ENCODE data around the gene SRP68. TPM values are rescaled to one million over a fixed set of nuclear protein-coding genes. Genes with fewer than 3 reads are reported as not detected.

Gene SRP68
- total RNA-seq, 1 donor from 2014 or later: 48.4 TPM

GRCh38 chr17:76004750-76005262, 67.5 kb downstream of the SRP68 start:
- Mint-ChIP-seq H3K9me3 (ENCODE audit: unreplicated experiment) (peaks cover 8% of the 10 kb centered on the region), H3K27me3 (ENCODE audit: unreplicated experiment) (peaks cover 8% of the 10 kb centered on the region), H3K4me3 (ENCODE audit: unreplicated experiment) (no peak overlapping the region), H3K36me3 (ENCODE audit: unreplicated experiment) (peaks cover 7% of the 10 kb centered on the region), H3K4me1 (ENCODE audit: low read depth, unreplicated experiment) (peaks cover 2% of the 10 kb centered on the region), H3K27ac (ENCODE audit: unreplicated experiment) (no peak overlapping the region)
- no peak for DNase-seq
- TF ChIP-seq CTCF (IDR thresholded peaks at IDR 0.05; ENCODE audit: partially characterized antibody, unreplicated experiment): no peak

DNA sequence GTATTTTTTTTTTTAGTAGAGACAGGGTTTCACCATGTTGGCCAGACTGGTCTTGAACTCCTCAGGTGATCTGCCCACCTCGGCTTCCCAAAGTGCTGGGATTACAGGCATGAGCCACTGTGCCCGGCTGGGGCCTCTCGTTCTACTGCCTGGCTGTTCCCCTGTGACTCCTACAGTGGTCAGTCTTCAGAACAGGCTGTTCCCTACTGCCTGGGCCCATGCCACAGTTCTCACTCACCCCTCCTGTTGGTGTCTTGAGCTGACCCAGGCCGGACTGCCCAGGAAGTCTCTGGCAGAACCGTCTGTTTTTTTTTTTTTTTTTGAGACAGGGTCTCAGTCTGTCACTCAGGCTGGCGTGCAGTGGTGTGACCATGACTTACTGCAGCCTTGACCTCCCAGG, 68.4 kb downstream of the SRP68 start:
- Mint-ChIP-seq H3K27me3 (ENCODE audit: unreplicated experiment) (peaks cover 3% of the 10 kb centered on the region), H3K4me1 (ENCODE audit: low read depth, unreplicated experiment) (peaks cover 2% of the 10 kb centered on the region), H3K27ac (ENCODE audit: unreplicated experiment) (no peak overlapping the region)

GRCh38 chr17:76002100-76002499, 70.2 kb downstream of the SRP68 start:
- Mint-ChIP-seq H3K27ac (ENCODE audit: unreplicated experiment) (no peak overlapping the region), H3K9me3 (ENCODE audit: unreplicated experiment) (no peaks in the 10 kb centered on the region), H3K27me3 (ENCODE audit: unreplicated experiment) (peaks cover 3% of the 10 kb centered on the region), H3K4me3 (ENCODE audit: unreplicated experiment) (no peak overlapping the region), H3K4me1 (ENCODE audit: low read depth, unreplicated experiment) (peaks cover 2% of the 10 kb centered on the region), H3K36me3 (ENCODE audit: unreplicated experiment) (no peaks in the 10 kb centered on the region)
- no peak for DNase-seq
- TF ChIP-seq CTCF (IDR thresholded peaks at IDR 0.05; ENCODE audit: partially characterized antibody, unreplicated experiment): no peak

More for the DNA sequence above, 68.4 kb downstream of the SRP68 start:
- Mint-ChIP-seq H3K4me3 (ENCODE audit: unreplicated experiment) (no peak overlapping the region), H3K9me3 (ENCODE audit: unreplicated experiment) (peaks cover 2% of the 10 kb centered on the region), H3K36me3 (ENCODE audit: unreplicated experiment) (no peaks in the 10 kb centered on the region)
- TF ChIP-seq CTCF (IDR thresholded peaks at IDR 0.05; ENCODE audit: partially characterized antibody, unreplicated experiment): no peak
- DNase-seq: no peak

DNA sequence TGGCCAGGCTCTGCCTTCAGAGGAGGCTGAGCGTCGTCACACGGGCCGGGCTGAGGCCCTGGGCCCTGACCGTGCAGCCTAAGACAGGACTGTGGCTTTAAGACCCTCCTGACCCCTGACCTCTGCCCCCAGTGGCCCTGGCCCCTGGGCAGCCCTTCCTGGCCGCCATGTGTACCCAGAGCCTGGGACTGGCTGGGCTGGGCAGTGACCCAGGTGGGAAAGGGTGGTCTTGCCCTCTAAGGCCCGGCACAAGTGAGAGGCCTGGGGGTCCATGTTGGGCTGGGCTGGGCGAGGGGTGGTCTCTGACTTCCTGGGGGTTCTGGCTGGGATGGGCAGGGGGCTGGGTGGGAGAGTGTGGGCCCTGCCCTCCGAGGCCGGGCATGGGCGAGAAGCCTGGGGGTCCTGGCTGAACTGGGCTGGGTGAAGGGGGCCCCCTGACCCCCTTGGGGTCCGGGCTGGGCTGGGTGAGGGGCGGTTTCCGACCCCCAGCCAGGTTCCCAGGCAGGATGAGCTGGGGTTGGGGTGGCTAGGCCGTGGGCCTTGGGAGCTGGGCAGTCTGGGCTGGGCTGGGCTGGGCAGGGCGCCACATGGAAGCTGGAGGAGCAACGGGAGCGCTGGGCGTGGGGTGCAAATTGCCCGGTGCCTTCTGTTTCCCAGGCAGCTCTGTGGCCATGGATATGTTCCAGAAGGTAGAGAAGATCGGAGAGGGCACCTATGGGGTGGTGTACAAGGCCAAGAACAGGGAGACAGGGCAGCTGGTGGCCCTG, 71.4 kb downstream of the SRP68 start, which contains the start of gene CDK3:
Gene CDK3 (plus strand): TSS at position 101 of the 767 bp plus-strand sequence. CDS start 571 bp downstream, at position 672.
- no peak for DNase-seq
- peaks cover 2% of the 10 kb centered on the region for H3K4me1 Mint-ChIP-seq (ENCODE audit: low read depth, unreplicated experiment)
- H3K4me3 Mint-ChIP-seq (ENCODE audit: unreplicated experiment): no peak within 1 kb of the TSS
- no peaks in the 10 kb centered on the region for H3K27me3 Mint-ChIP-seq (ENCODE audit: unreplicated experiment)
- no peak for TF ChIP-seq CTCF (IDR thresholded peaks at IDR 0.05; ENCODE audit: partially characterized antibody, unreplicated experiment)
- peaks cover 2% of the 10 kb centered on the region for H3K9me3 Mint-ChIP-seq (ENCODE audit: unreplicated experiment)
- no peaks in the 10 kb centered on the region for H3K36me3 Mint-ChIP-seq (ENCODE audit: unreplicated experiment)
- H3K27ac Mint-ChIP-seq (ENCODE audit: unreplicated experiment): no peak within 1 kb of the TSS
